ENCODE data around the gene HOXA9. TPM values are rescaled to one million over a fixed set of nuclear protein-coding genes. Genes with fewer than 3 reads are reported as not detected.
A peak's percentile ranks its signal among the peaks of the same experiment; 100 is the strongest.

The HOXA9 gene
- total RNA-seq, 4 donors from 2014 or later: 0.54 to 0.89 TPM; not detected in 2

- 40 to 50% methylated on average over 2 to 8 of the region's 15 CpGs for WGBS, 2 donors (ENCODE audit: low coverage in 1 of 2)
- Histone ChIP-seq H3K9me3 (no peaks in the 10 kb centered on the region), H3K27me3 (peaks cover 100% of the 10 kb centered on the region), H3K36me3 (no peaks in the 10 kb centered on the region), H3K4me1 (peaks cover 0 to 39% (median 20%) of the 10 kb centered on the region in 3 donors), H3K27ac (no peak overlapping the region), H3K4me3 (no peak overlapping the region)
- no peak for ATAC-seq
- no peak for TF ChIP-seq CTCF (IDR thresholded peaks at IDR 0.05)
- no peak for TF ChIP-seq POLR2A (IDR thresholded peaks at IDR 0.05)
- no peak for TF ChIP-seq POLR2AphosphoS5 (IDR thresholded peaks at IDR 0.05)
- no peak for TF ChIP-seq EP300 (IDR thresholded peaks at IDR 0.05)
Observed at GRCh38 chr7:27191161-27191731, 25.9 kb upstream of the HOXA9 start.

GRCh38 chr7:27189997-27190748, 24.8 kb upstream of the HOXA9 start:
- Histone ChIP-seq H3K4me1 (peaks cover 0 to 48% (median 20%) of the 10 kb centered on the region in 3 donors), H3K27me3 (peaks cover 100% of the 10 kb centered on the region), H3K4me3 (no peak overlapping the region), H3K9me3 (no peaks in the 10 kb centered on the region), H3K27ac (no peak overlapping the region), H3K36me3 (no peaks in the 10 kb centered on the region)
- no peak for TF ChIP-seq POLR2AphosphoS5 (IDR thresholded peaks at IDR 0.05)
- TF ChIP-seq EP300 (IDR thresholded peaks at IDR 0.05): no peak
- TF ChIP-seq CTCF (IDR thresholded peaks at IDR 0.05): no peak
- no peak for TF ChIP-seq POLR2A (IDR thresholded peaks at IDR 0.05)
- ATAC-seq: no peak
- WGBS, 2 donors (ENCODE audit: low coverage in 1 of 2): 32 to 37% methylated on average over 3 to 5 of the region's 7 CpGs

GRCh38 chr7:27189295-27189996, 24.1 kb upstream of the HOXA9 start:
- ATAC-seq: no peak
- Histone ChIP-seq H3K4me1 (peaks cover 0 to 56% (median 24%) of the 10 kb centered on the region in 3 donors), H3K4me3 (peak overlapping the region in 1 of 2 donors; percentile 22), H3K9me3 (no peaks in the 10 kb centered on the region), H3K27me3 (peaks cover 100% of the 10 kb centered on the region), H3K36me3 (no peaks in the 10 kb centered on the region), H3K27ac (no peak overlapping the region)
- TF ChIP-seq POLR2A (IDR thresholded peaks at IDR 0.05): no peak
- no peak for TF ChIP-seq POLR2AphosphoS5 (IDR thresholded peaks at IDR 0.05)
- no peak for TF ChIP-seq EP300 (IDR thresholded peaks at IDR 0.05)
- no peak for TF ChIP-seq CTCF (IDR thresholded peaks at IDR 0.05)
- WGBS, 2 donors (ENCODE audit: low coverage in 1 of 2): 30 to 67% methylated on average over 1 to 4 of the region's 22 CpGs

- Histone ChIP-seq H3K4me3 (peak overlapping the region in 1 of 2 donors; percentile 22), H3K36me3 (no peaks in the 10 kb centered on the region), H3K4me1 (peaks cover 0 to 64% (median 31%) of the 10 kb centered on the region in 3 donors), H3K27me3 (peaks cover 100% of the 10 kb centered on the region), H3K27ac (no peak overlapping the region), H3K9me3 (no peaks in the 10 kb centered on the region)
- TF ChIP-seq POLR2AphosphoS5 (IDR thresholded peaks at IDR 0.05): no peak
- no peak for TF ChIP-seq POLR2A (IDR thresholded peaks at IDR 0.05)
- TF ChIP-seq EP300 (IDR thresholded peaks at IDR 0.05): no peak
- no peak for TF ChIP-seq CTCF (IDR thresholded peaks at IDR 0.05)
- ATAC-seq: no peak
- 4 to 5% methylated on average over 4 to 22 of the region's 49 CpGs for WGBS, 2 donors (ENCODE audit: low coverage in 1 of 2)
Observed at GRCh38 chr7:27188386-27189294, 23.3 kb upstream of the HOXA9 start.
